Measurements from ENCODE around the gene KCNJ6.

DNA sequence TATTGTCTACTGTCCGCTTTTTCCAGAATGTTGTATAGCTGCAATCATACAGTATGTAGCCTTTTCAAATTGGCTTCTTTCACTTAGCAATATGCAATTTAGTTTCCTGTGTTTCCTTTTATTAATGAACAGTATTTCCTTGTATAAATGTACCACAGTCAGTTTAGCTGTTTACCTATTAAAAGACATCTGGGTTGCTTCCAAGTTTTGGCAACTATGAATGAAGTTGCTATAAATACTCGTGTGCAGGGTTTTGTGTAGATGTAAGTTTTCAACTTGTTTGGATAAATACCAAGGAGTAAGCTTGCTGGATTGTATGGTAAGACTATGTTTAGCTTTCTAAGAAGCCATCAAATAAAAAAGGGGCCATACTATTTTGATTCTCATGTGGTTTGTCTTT, 24.4 kb upstream of the KCNJ6 start:
- TF ChIP-seq, protein P1, sequence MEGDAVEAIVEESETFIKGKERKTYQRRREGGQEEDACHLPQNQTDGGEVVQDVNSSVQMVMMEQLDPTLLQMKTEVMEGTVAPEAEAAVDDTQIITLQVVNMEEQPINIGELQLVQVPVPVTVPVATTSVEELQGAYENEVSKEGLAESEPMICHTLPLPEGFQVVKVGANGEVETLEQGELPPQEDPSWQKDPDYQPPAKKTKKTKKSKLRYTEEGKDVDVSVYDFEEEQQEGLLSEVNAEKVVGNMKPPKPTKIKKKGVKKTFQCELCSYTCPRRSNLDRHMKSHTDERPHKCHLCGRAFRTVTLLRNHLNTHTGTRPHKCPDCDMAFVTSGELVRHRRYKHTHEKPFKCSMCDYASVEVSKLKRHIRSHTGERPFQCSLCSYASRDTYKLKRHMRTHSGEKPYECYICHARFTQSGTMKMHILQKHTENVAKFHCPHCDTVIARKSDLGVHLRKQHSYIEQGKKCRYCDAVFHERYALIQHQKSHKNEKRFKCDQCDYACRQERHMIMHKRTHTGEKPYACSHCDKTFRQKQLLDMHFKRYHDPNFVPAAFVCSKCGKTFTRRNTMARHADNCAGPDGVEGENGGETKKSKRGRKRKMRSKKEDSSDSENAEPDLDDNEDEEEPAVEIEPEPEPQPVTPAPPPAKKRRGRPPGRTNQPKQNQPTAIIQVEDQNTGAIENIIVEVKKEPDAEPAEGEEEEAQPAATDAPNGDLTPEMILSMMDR (conservative IDR thresholded peaks at IDR 0.05; ENCODE audit: low read length): no peak
- no peak for TF ChIP-seq EZH2phosphoT487 (IDR thresholded peaks at IDR 0.05; ENCODE audit: borderline replicate concordance, low read depth, low read length)
